Measurements from ENCODE around the gene SH2D2A. TPM values are rescaled to one million over a fixed set of nuclear protein-coding genes. Genes with fewer than 3 reads are reported as not detected.
A peak's percentile ranks its signal among the peaks of the same experiment; 100 is the strongest.

The SH2D2A gene
- total and polyA plus RNA-seq, 9 of the 15 experiments (the other 6 are each of a cell fraction or from before 2014, with no cell fraction given): 0.89 to 33.6 (median 6.9) TPM

DNA sequence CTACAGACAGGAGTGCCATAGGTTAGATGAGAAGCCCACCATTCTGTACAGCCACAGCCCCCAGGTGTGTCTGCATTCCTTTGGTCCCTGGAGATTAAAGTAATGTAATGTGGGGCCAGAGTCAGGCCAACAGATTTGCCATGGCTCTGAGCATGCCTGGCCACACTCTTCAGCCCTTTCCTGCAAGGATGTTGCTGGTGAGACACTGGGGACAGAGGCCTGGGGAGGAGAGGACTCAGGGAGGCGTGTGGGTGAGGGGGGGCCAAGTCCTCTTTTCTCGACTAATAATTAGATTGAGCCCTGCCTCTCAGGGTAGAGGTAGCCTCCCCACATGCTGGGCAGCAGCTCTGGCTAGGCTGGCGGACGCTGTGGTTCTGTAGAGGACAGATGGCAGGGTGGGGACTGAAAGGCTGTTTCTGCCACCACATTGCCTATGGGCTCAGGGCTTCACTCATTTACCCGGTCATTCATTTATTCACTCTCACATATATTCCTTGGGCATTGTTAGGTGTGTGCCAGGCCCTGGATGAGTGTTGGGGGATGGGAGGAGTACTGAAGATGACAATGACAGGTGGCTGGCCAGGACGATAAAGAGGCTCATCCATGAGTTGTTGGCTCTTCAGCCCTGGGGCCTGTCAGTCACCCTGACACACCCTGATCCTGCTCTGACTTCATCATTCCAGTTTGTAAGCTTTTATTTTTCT is 56.4 kb downstream of the SH2D2A start (continued):
- TF ChIP-seq PRPF4 (IDR thresholded peaks at IDR 0.05; ENCODE audit: insufficient read depth, low read depth, low read length, poor library complexity, severe bottlenecking) (no peak), FOXP1 (CRISPR knock-in tag; IDR thresholded peaks at IDR 0.05) (no peak), PHF20 (IDR thresholded peaks at IDR 0.05; ENCODE audit: partially characterized antibody) (no peak), CTBP1 (IDR thresholded peaks at IDR 0.05; ENCODE audit: borderline replicate concordance) (0 out of 2 replicates have a peak, but pooled peaks have one; percentile 37), LARP7 (IDR thresholded peaks at IDR 0.05) (no peak), ZNF174 (CRISPR knock-in tag; IDR thresholded peaks at IDR 0.05) (no peak), RNF219 (CRISPR knock-in tag; IDR thresholded peaks at IDR 0.05) (no peak), HMGN3 (IDR thresholded peaks at IDR 0.05; ENCODE audit: borderline replicate concordance, extremely low read depth, insufficient read length, low read depth, low read length) (no peak), ZFPM2 (CRISPR knock-in tag; IDR thresholded peaks at IDR 0.05) (no peak), ARID1B (IDR thresholded peaks at IDR 0.05) (0 out of 2 replicates have a peak, but pooled peaks have one; percentile 28), BCL6 (CRISPR knock-in tag; IDR thresholded peaks at IDR 0.05) (no peak), DPF2 (IDR thresholded peaks at IDR 0.05) (0 out of 2 replicates have a peak, but pooled peaks have one; percentile 34), HDAC3 (IDR thresholded peaks at IDR 0.05; ENCODE audit: borderline replicate concordance, partially characterized antibody) (no peak), RBFOX2 (IDR thresholded peaks at IDR 0.05; ENCODE audit: low read depth, low read length) (no peak), MECOM (CRISPR knock-in tag; IDR thresholded peaks at IDR 0.05) (peak; percentile 79), ZC3H8 (IDR thresholded peaks at IDR 0.05) (no peak), ZNF785 (CRISPR knock-in tag; IDR thresholded peaks at IDR 0.05) (no peak), HDAC6 (IDR thresholded peaks at IDR 0.05; ENCODE audit: low read depth, low read length) (no peak), NONO (IDR thresholded peaks at IDR 0.05; ENCODE audit: low read depth in 2 of 2, low read length in 1 of 2) (no peak), HDGF (IDR thresholded peaks at IDR 0.05) (no peak), MEIS2 (IDR thresholded peaks at IDR 0.05; ENCODE audit: partially characterized antibody) (peak; percentile 71)
- TF ChIP-seq, protein P1, sequence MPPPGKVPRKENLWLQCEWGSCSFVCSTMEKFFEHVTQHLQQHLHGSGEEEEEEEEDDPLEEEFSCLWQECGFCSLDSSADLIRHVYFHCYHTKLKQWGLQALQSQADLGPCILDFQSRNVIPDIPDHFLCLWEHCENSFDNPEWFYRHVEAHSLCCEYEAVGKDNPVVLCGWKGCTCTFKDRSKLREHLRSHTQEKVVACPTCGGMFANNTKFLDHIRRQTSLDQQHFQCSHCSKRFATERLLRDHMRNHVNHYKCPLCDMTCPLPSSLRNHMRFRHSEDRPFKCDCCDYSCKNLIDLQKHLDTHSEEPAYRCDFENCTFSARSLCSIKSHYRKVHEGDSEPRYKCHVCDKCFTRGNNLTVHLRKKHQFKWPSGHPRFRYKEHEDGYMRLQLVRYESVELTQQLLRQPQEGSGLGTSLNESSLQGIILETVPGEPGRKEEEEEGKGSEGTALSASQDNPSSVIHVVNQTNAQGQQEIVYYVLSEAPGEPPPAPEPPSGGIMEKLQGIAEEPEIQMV (tag; conservative IDR thresholded peaks at IDR 0.05; ENCODE audit: low read depth): no peak
- TF ChIP-seq, protein P2, sequence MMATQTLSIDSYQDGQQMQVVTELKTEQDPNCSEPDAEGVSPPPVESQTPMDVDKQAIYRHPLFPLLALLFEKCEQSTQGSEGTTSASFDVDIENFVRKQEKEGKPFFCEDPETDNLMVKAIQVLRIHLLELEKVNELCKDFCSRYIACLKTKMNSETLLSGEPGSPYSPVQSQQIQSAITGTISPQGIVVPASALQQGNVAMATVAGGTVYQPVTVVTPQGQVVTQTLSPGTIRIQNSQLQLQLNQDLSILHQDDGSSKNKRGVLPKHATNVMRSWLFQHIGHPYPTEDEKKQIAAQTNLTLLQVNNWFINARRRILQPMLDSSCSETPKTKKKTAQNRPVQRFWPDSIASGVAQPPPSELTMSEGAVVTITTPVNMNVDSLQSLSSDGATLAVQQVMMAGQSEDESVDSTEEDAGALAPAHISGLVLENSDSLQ (IDR thresholded peaks at IDR 0.05): peak; percentile 96
- TF ChIP-seq, protein P3, sequence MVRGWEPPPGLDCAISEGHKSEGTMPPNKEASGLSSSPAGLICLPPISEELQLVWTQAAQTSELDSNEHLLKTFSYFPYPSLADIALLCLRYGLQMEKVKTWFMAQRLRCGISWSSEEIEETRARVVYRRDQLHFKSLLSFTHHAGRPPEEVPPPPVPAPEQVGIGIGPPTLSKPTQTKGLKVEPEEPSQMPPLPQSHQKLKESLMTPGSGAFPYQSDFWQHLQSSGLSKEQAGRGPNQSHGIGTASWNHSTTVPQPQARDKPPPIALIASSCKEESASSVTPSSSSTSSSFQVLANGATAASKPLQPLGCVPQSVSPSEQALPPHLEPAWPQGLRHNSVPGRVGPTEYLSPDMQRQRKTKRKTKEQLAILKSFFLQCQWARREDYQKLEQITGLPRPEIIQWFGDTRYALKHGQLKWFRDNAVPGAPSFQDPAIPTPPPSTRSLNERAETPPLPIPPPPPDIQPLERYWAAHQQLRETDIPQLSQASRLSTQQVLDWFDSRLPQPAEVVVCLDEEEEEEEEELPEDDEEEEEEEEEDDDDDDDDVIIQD (CRISPR knock-in tag; IDR thresholded peaks at IDR 0.05): no peak

Data from K562 (cell line).